ENCODE data around the gene PPP1R1C. TPM values are rescaled to one million over a fixed set of nuclear protein-coding genes. Genes with fewer than 3 reads are reported as not detected.

PPP1R1C gene
- total and polyA plus RNA-seq, 2 experiments from 2014 or later = 3.5 to 18.8 TPM

- H3K36me3 Mint-ChIP-seq (ENCODE audit: low read depth) = no peaks in the 10 kb centered on the region
- peaks cover 4% of the 10 kb centered on the region for H3K27me3 Mint-ChIP-seq (ENCODE audit: insufficient read depth, low read depth, poor library complexity)
- DNase-seq (ENCODE audit: low spot score) (peak; percentile 28), ATAC-seq (no peak; the same call in 2 of the 3 replicates)
- H4K20me1 ChIP-seq (replicated peaks; ENCODE audit: insufficient read depth) = no peaks in the 10 kb centered on the region
- no peaks in the 10 kb centered on the region for H3K4me1 Mint-ChIP-seq
- no peaks in the 10 kb centered on the region for H3K36me3 ChIP-seq (ENCODE audit: insufficient read depth)
- no peaks in the 10 kb centered on the region for H3K9me3 Mint-ChIP-seq
- TF ChIP-seq JUNB (IDR thresholded peaks at IDR 0.05; ENCODE audit: unreplicated experiment) (no peak), CTCF (conservative IDR thresholded peaks at IDR 0.05; ENCODE audit: low read depth in 2 of 2) (peak; percentile 44 to 67)
- H3K4me1 ChIP-seq (ENCODE audit: insufficient read depth) = no peaks in the 10 kb centered on the region
- no peak overlapping the region for H3K27ac ChIP-seq (ENCODE audit: low read depth)
- no peaks in the 10 kb centered on the region for H3K79me2 ChIP-seq (replicated peaks; ENCODE audit: insufficient read depth)
- no peak overlapping the region for H3K4me3 ChIP-seq
- no peaks in the 10 kb centered on the region for H3K27me3 ChIP-seq (ENCODE audit: insufficient read depth)
- H3K4me2 ChIP-seq = no peak overlapping the region
- H3F3A ChIP-seq (replicated peaks; ENCODE audit: low read depth) = no peaks in the 10 kb centered on the region
- no peaks in the 10 kb centered on the region for H3K9me2 ChIP-seq (ENCODE audit: insufficient read depth)
- no peak overlapping the region for H2AFZ ChIP-seq
- H3K27ac Mint-ChIP-seq = no peak overlapping the region
- H3K4me3 Mint-ChIP-seq = no peak overlapping the region
Observed at GRCh38 chr2:181970160-181970794, 15.4 kb upstream of the PPP1R1C start.

DNA sequence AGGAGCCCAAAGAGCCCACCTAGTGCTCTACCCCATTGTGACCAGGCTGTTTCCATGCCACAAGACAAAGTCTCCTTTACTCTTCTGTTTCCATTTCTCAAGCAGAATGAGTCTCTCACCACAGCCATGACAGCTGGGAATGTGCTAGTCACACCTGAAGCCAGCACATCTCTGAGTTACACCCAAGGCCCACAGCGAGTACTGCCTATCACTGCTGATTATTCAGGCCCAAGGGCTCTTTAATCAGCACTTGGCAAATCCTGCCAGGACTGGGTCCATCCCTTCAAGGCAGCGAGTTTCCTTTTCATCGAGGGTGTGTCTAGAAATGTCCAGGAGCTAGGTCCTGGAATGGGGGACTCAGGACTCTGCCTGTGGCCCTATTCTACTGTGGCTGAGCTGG, 14.6 kb upstream of the PPP1R1C start:
- H2AFZ ChIP-seq = no peak overlapping the region
- no peaks in the 10 kb centered on the region for H3K27me3 ChIP-seq (ENCODE audit: insufficient read depth)
- H3K4me2 ChIP-seq = no peak overlapping the region
- no peaks in the 10 kb centered on the region for H3K36me3 ChIP-seq (ENCODE audit: insufficient read depth)
- H3K4me3 Mint-ChIP-seq = no peak overlapping the region
- no peaks in the 10 kb centered on the region for H3K4me1 Mint-ChIP-seq
- no peaks in the 10 kb centered on the region for H3K4me1 ChIP-seq (ENCODE audit: insufficient read depth)
- no peak overlapping the region for H3K27ac Mint-ChIP-seq
- H3K36me3 Mint-ChIP-seq (ENCODE audit: low read depth) = no peaks in the 10 kb centered on the region
- no peaks in the 10 kb centered on the region for H3F3A ChIP-seq (replicated peaks; ENCODE audit: low read depth)
- no peaks in the 10 kb centered on the region for H4K20me1 ChIP-seq (replicated peaks; ENCODE audit: insufficient read depth)
- no peak for ATAC-seq
- no peaks in the 10 kb centered on the region for H3K79me2 ChIP-seq (replicated peaks; ENCODE audit: insufficient read depth)
- no peak overlapping the region for H3K4me3 ChIP-seq
- H3K27me3 Mint-ChIP-seq (ENCODE audit: insufficient read depth, low read depth, poor library complexity) = peaks cover 4% of the 10 kb centered on the region
- H3K27ac ChIP-seq (ENCODE audit: low read depth) = no peak overlapping the region
- no peaks in the 10 kb centered on the region for H3K9me2 ChIP-seq (ENCODE audit: insufficient read depth)
- DNase-seq (ENCODE audit: low spot score) = no peak
- no peaks in the 10 kb centered on the region for H3K9me3 Mint-ChIP-seq
- TF ChIP-seq, protein P1, sequence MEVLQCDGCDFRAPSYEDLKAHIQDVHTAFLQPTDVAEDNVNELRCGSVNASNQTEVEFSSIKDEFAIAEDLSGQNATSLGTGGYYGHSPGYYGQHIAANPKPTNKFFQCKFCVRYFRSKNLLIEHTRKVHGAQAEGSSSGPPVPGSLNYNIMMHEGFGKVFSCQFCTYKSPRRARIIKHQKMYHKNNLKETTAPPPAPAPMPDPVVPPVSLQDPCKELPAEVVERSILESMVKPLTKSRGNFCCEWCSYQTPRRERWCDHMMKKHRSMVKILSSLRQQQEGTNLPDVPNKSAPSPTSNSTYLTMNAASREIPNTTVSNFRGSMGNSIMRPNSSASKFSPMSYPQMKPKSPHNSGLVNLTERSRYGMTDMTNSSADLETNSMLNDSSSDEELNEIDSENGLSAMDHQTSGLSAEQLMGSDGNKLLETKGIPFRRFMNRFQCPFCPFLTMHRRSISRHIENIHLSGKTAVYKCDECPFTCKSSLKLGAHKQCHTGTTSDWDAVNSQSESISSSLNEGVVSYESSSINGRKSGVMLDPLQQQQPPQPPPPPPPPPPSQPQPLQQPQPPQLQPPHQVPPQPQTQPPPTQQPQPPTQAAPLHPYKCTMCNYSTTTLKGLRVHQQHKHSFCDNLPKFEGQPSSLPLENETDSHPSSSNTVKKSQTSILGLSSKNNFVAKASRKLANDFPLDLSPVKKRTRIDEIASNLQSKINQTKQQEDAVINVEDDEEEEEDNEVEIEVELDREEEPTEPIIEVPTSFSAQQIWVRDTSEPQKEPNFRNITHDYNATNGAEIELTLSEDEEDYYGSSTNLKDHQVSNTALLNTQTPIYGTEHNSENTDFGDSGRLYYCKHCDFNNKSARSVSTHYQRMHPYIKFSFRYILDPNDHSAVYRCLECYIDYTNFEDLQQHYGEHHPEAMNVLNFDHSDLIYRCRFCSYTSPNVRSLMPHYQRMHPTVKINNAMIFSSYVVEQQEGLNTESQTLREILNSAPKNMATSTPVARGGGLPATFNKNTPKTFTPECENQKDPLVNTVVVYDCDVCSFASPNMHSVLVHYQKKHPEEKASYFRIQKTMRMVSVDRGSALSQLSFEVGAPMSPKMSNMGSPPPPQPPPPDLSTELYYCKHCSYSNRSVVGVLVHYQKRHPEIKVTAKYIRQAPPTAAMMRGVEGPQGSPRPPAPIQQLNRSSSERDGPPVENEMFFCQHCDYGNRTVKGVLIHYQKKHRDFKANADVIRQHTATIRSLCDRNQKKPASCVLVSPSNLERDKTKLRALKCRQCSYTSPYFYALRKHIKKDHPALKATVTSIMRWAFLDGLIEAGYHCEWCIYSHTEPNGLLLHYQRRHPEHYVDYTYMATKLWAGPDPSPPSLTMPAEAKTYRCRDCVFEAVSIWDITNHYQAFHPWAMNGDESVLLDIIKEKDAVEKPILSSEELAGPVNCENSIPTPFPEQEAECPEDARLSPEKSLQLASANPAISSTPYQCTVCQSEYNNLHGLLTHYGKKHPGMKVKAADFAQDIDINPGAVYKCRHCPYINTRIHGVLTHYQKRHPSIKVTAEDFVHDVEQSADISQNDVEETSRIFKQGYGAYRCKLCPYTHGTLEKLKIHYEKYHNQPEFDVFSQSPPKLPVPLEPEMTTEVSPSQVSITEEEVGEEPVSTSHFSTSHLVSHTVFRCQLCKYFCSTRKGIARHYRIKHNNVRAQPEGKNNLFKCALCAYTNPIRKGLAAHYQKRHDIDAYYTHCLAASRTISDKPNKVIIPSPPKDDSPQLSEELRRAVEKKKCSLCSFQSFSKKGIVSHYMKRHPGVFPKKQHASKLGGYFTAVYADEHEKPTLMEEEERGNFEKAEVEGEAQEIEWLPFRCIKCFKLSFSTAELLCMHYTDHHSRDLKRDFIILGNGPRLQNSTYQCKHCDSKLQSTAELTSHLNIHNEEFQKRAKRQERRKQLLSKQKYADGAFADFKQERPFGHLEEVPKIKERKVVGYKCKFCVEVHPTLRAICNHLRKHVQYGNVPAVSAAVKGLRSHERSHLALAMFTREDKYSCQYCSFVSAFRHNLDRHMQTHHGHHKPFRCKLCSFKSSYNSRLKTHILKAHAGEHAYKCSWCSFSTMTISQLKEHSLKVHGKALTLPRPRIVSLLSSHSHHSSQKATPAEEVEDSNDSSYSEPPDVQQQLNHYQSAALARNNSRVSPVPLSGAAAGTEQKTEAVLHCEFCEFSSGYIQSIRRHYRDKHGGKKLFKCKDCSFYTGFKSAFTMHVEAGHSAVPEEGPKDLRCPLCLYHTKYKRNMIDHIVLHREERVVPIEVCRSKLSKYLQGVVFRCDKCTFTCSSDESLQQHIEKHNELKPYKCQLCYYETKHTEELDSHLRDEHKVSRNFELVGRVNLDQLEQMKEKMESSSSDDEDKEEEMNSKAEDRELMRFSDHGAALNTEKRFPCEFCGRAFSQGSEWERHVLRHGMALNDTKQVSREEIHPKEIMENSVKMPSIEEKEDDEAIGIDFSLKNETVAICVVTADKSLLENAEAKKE (CRISPR knock-in tag; IDR thresholded peaks at IDR 0.05) = no peak
- no peak for TF ChIP-seq EZH2phosphoT487 (IDR thresholded peaks at IDR 0.05; ENCODE audit: unreplicated experiment)
- no peak for TF ChIP-seq ZNF331 (CRISPR knock-in tag; IDR thresholded peaks at IDR 0.05; ENCODE audit: low read depth)
- no peak for TF ChIP-seq ZNF114 (CRISPR knock-in tag; IDR thresholded peaks at IDR 0.05)
- TF ChIP-seq NANOG (IDR thresholded peaks at IDR 0.05; ENCODE audit: borderline replicate concordance) = no peak
- TF ChIP-seq, protein P2, sequence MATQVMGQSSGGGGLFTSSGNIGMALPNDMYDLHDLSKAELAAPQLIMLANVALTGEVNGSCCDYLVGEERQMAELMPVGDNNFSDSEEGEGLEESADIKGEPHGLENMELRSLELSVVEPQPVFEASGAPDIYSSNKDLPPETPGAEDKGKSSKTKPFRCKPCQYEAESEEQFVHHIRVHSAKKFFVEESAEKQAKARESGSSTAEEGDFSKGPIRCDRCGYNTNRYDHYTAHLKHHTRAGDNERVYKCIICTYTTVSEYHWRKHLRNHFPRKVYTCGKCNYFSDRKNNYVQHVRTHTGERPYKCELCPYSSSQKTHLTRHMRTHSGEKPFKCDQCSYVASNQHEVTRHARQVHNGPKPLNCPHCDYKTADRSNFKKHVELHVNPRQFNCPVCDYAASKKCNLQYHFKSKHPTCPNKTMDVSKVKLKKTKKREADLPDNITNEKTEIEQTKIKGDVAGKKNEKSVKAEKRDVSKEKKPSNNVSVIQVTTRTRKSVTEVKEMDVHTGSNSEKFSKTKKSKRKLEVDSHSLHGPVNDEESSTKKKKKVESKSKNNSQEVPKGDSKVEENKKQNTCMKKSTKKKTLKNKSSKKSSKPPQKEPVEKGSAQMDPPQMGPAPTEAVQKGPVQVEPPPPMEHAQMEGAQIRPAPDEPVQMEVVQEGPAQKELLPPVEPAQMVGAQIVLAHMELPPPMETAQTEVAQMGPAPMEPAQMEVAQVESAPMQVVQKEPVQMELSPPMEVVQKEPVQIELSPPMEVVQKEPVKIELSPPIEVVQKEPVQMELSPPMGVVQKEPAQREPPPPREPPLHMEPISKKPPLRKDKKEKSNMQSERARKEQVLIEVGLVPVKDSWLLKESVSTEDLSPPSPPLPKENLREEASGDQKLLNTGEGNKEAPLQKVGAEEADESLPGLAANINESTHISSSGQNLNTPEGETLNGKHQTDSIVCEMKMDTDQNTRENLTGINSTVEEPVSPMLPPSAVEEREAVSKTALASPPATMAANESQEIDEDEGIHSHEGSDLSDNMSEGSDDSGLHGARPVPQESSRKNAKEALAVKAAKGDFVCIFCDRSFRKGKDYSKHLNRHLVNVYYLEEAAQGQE (IDR thresholded peaks at IDR 0.05; ENCODE audit: unreplicated experiment) = no peak

Data from GM23338 (cell line).